T-helper 2 cell treated with Interferon-gamma antibody and Interleukin-4, amounts not matched to agents 100 ng/mL and 5 ng/mL, for 36 hours (primary cell): Measurements from ENCODE around the gene B4GALNT4. TPM values are rescaled to one million over a fixed set of nuclear protein-coding genes. Genes with fewer than 3 reads are reported as not detected.
"Not testable (repeated sequence)": the region's sequence is repeated elsewhere in the genome, so short reads cannot be mapped to it uniquely, and the experiment has no call there.

Experiments used
- intact Hi-C: fragments of 100-400 bp; cut with micrococcal nuclease; formaldehyde crosslinking; loops from one replicate; pipeline ENCODE4 v1.15.1; 2023
- total RNA-seq: library from RNA; stranded (reverse); gene quantifications from 2 replicates; pipeline ENCODE4 v1.2.3, GENCODE V29; 2022

The B4GALNT4 gene
- total RNA-seq, 1 donor from 2014 or later = 1.2 TPM

GRCh38 chr11:335779-336658 is 33.3 kb upstream of the B4GALNT4 start:
- intact Hi-C loops = no loop called here

GRCh38 chr11:336659-337198 is 32.6 kb upstream of the B4GALNT4 start:
- intact Hi-C loops = no loop called here

- intact Hi-C loops = no loop called here
These were observed 31.6 kb upstream of the B4GALNT4 start for GRCh38 chr11:337711-338110.

GRCh38 chr11:339963-340362 is 29.3 kb upstream of the B4GALNT4 start:
- intact Hi-C loops = no loop called here

DNA sequence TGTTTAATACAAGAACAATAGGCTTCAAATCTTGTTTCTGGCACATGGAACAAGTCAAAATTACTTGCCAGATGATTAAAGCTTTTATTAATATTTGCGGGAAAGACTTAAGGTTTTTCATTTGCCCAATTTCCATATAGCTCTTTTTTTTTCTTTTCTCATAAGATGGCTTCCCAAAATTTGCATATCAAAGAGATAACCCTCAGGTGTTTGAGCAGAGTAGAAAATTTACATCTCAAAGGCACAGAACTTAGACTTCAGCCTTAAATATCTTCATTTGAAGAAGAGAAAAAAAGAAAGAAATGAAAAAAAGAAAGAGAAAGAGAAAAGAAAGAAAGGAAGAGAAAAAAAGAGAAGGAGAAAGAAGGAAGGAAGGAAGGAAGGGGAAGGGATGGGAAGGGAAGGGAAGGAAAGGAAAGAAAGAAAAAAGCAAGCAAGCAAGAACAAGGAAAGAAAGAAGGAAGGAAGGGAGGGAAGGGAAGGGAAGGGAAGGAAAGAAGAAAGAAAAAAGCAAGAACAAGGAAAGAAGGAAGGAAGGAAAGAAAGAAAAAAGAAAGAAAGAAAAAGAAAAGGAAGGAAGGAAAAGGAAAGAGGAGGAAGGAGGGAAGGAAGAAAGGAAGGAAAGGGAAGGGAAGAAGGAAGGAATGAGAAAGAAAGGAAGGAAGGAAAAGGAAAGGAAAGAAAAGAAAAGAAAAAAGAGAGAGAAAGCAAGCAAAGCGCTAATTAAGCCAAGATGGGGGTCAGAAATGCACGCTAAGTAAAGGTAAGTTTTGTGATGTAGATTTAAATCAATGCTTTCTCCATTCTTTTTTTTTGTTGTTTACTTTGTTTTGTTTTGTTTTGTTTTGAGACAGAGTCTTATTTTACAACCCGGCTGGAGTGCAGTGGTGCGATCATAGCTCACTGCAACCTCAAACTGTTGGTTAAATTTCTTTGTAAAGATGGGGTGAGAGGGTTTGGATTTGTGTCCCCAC is 28.5 kb upstream of the B4GALNT4 start:
- intact Hi-C loops = no loop called here

- intact Hi-C loops = no loop called here
These were observed 27.0 kb upstream of the B4GALNT4 start for GRCh38 chr11:342328-342727.

GRCh38 chr11:344836-345578 is 24.3 kb upstream of the B4GALNT4 start:
- intact Hi-C loops = no loop called here

- intact Hi-C loops = no loop called here
These were observed 22.8 kb upstream of the B4GALNT4 start for GRCh38 chr11:346529-346928.

GRCh38 chr11:349270-349954 is 19.9 kb upstream of the B4GALNT4 start:
- intact Hi-C loops = not testable (repeated sequence)

- intact Hi-C loops = not testable (repeated sequence)
These were observed 19.1 kb upstream of the B4GALNT4 start for GRCh38 chr11:350033-350722.

DNA sequence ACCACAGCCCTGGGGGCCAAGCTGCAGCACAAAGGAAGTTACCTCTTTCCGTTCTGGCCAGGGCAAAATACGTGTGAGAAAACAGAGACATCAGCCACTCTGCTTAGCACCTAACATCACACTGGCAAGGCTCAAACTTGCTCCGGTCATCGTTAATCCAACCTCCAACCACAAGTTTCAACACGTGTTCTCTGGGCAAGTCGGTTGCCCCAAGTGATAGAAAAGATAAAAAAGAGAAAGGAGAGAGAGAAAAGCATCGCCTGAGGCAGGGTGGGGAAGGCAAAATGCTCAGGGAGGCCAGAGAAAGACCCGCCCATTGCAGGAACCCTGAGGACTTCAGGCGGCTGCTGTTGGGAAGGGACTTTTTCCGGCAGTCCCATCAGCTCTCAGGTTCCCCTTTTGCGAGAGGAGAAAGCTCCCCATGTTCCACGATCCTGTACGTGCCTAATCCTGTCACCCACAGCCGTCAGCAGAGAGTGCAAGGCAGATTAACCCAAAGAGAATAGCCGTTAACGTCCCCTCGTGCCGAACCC is 18.5 kb upstream of the B4GALNT4 start:
- intact Hi-C loops = no loop called here

GRCh38 chr11:351411-351810 is 17.9 kb upstream of the B4GALNT4 start:
- intact Hi-C loops = no loop called here

DNA sequence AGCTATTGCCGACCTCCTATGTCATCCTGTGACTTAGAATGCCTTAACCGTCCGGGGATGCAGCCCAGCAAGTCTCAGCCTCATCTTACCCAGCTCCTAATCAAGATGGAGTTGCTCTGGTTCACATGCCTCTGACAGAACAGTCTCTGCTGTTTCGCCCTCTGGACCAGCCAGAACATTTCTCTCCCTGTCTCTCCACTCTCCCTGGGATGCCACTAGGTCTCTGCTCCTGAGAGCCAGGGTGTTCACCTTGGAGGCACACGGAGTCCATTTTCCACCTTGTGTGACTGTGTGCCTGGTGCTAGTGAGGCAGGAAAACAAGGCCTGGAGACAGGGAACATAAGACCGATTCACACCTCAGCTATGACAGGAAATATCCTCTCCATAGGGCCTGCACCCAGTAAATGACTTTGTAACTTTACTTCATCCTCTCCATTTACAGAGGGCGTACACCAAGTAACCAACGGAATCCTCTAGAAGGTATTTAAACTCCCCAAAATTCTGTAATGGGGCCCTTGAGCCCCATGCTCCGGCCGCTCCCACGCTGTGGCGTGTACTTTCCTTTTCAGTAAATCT is 16.8 kb upstream of the B4GALNT4 start:
- intact Hi-C loops = no loop called here

GRCh38 chr11:353179-353873 is 16.0 kb upstream of the B4GALNT4 start:
- intact Hi-C loops = no loop called here

- intact Hi-C loops = loop anchor here (1.0 to 5.0 kb wide), 5 partner anchors 29 to 120 kb away; partner anchors contain the start of genes PSMD13 and SIRT3
These were observed 13.5 kb upstream of the B4GALNT4 start for GRCh38 chr11:355581-356458.

DNA sequence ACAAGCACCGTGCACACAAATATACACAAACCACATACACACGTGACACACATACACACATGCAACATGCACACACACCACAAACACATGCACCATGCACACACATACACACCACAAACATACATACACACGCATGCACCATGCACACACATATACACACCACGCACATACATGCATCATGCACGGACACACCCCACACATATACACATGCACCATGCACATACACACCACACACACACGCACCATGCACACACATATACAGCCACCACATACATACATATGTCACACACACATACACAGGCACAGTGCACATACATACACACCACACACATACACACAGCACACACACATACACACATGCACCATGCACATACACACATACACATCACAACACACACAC is 12.7 kb upstream of the B4GALNT4 start:
- intact Hi-C loops = loop anchor here (2.0 to 5.0 kb wide), 2 partner anchors 44 to 51 kb away; no protein-coding TSS in a partner anchor

- intact Hi-C loops = loop anchor here (2.0 to 5.0 kb wide), 2 partner anchors 45 to 50 kb away; no protein-coding TSS in a partner anchor
These were observed 11.7 kb upstream of the B4GALNT4 start for GRCh38 chr11:357582-357981.
